Measurements from ENCODE around the gene SLC25A42. TPM values are rescaled to one million over a fixed set of nuclear protein-coding genes. Genes with fewer than 3 reads are reported as not detected.

Gene SLC25A42
- total RNA-seq, 2 donors from 2014 or later: 6.6 to 7.2 TPM

DNA sequence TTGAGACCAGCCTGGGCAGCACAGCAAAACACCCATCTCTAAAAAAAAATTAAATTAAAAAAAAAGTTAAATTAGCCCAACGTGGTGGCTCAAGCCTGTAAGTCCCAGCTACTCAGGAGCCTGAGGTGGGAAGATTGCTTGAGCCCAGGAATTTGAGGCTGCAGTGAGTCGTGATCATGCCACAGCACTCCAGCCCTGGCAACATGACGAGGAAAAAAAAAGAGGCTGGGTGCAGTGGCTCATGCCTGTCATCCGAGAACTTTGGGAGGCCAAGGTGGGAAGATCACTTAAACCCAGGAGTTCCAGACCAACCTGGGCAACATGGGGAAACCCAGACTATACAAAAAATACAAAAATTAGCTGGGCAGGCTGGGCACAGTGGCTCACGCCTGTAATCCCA lies 76.7 kb downstream of the SLC25A42 start:
- no peak overlapping the region for H3K4me3 ChIP-seq (ENCODE audit: low read length)
- TF ChIP-seq, protein P1, sequence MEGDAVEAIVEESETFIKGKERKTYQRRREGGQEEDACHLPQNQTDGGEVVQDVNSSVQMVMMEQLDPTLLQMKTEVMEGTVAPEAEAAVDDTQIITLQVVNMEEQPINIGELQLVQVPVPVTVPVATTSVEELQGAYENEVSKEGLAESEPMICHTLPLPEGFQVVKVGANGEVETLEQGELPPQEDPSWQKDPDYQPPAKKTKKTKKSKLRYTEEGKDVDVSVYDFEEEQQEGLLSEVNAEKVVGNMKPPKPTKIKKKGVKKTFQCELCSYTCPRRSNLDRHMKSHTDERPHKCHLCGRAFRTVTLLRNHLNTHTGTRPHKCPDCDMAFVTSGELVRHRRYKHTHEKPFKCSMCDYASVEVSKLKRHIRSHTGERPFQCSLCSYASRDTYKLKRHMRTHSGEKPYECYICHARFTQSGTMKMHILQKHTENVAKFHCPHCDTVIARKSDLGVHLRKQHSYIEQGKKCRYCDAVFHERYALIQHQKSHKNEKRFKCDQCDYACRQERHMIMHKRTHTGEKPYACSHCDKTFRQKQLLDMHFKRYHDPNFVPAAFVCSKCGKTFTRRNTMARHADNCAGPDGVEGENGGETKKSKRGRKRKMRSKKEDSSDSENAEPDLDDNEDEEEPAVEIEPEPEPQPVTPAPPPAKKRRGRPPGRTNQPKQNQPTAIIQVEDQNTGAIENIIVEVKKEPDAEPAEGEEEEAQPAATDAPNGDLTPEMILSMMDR (conservative IDR thresholded peaks at IDR 0.05): no peak
- Mint-ChIP-seq H3K27ac (no peak overlapping the region), H3K4me3 (no peak overlapping the region), H3K9me3 (no peaks in the 10 kb centered on the region), H3K27me3 (ENCODE audit: insufficient read depth) (peaks cover 30% of the 10 kb centered on the region), H3K36me3 (ENCODE audit: low read depth) (no peaks in the 10 kb centered on the region), H3K4me1 (peaks cover 11% of the 10 kb centered on the region)
- DNase-seq: peak; percentile 40
- H3K4me1 ChIP-seq (ENCODE audit: control insufficient read depth, insufficient read depth, low read length): no peaks in the 10 kb centered on the region
- H3K27ac ChIP-seq (ENCODE audit: low read depth, low read length): no peak overlapping the region
- no peaks in the 10 kb centered on the region for H3K9me3 ChIP-seq (ENCODE audit: control insufficient read depth, low read length)
- H3K9ac ChIP-seq (ENCODE audit: extremely low read depth, low read length, poor library complexity, severe bottlenecking): no peak overlapping the region
- H3K36me3 ChIP-seq (ENCODE audit: control insufficient read depth, insufficient read depth, low read length): no peaks in the 10 kb centered on the region
- 66 to 75% methylated on average over 5 of the region's 5 CpGs for WGBS, 2 experiments (ENCODE audit: insufficient coverage in 1 of 2, insufficient read length in 1 of 2)
- H3K27me3 ChIP-seq (ENCODE audit: control insufficient read depth, insufficient read depth, low read length, poor library complexity, severe bottlenecking): peaks cover 4% of the 10 kb centered on the region

DNA sequence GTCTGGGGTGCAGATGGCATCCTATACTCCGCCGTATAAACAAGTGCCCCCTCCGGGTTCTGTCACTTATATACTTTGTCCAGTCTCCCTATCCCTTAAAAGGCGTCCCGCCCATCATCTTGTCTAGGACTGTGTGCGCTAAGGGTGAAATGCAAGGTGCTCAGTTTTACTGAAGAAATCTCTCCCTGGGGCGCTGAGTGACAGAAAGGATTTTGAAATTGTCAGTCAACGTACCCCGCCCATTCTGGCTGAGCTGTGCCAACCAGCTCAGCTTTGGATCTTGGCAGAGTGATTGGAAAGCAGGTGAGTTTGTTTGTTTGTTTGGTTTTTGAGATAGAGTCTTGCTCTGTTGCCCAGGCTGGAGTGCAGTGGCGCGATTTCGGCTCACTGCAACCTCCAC lies 78.6 kb downstream of the SLC25A42 start:
- peaks cover 4% of the 10 kb centered on the region for H3K27me3 ChIP-seq (ENCODE audit: control insufficient read depth, insufficient read depth, low read length, poor library complexity, severe bottlenecking)
- 93% methylated on average over 9 to 12 of the region's 12 CpGs for WGBS, 2 experiments (ENCODE audit: insufficient coverage in 1 of 2, insufficient read length in 1 of 2)
- Mint-ChIP-seq H3K36me3 (ENCODE audit: low read depth) (no peaks in the 10 kb centered on the region), H3K27me3 (ENCODE audit: insufficient read depth) (peaks cover 24% of the 10 kb centered on the region), H3K4me3 (no peak overlapping the region), H3K4me1 (peaks cover 5% of the 10 kb centered on the region), H3K27ac (no peak overlapping the region), H3K9me3 (no peaks in the 10 kb centered on the region)
- H3K9me3 ChIP-seq (ENCODE audit: control insufficient read depth, low read length): no peaks in the 10 kb centered on the region
- no peaks in the 10 kb centered on the region for H3K4me1 ChIP-seq (ENCODE audit: control insufficient read depth, insufficient read depth, low read length)
- H3K4me3 ChIP-seq (ENCODE audit: low read length): no peak overlapping the region
- H3K9ac ChIP-seq (ENCODE audit: extremely low read depth, low read length, poor library complexity, severe bottlenecking): no peak overlapping the region
- TF ChIP-seq, protein P1 (conservative IDR thresholded peaks at IDR 0.05): no peak
- H3K36me3 ChIP-seq (ENCODE audit: control insufficient read depth, insufficient read depth, low read length): no peaks in the 10 kb centered on the region
- H3K27ac ChIP-seq (ENCODE audit: low read depth, low read length): no peak overlapping the region
- DNase-seq: peak; percentile 24

DNA sequence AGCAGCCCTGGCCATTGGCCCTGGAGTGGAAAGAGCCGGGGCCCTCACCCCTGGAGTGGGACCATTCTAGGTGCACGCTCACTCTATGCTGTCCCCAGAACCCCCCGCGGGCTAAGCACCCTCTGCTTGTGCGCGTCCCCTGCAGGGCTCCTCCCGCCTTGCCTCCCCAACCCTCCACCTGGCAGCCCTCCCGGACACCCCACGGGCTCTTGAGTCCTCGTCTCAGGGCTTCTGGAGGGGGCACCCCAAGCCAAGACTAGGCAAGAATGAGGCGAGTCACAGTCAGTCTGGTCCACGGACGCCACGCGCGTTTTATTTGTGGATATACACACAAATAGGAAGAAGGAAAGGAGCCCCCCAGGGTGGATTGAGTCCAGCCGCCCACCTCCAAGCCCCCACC lies 81.5 kb downstream of the SLC25A42 start:
- WGBS, 2 experiments (ENCODE audit: insufficient coverage in 1 of 2, insufficient read length in 1 of 2): 93 to 94% methylated on average over 7 to 17 of the region's 17 CpGs
- H3K27me3 Mint-ChIP-seq (ENCODE audit: insufficient read depth): peaks cover 18% of the 10 kb centered on the region
- H3K27ac Mint-ChIP-seq: no peak overlapping the region
- peaks cover 4% of the 10 kb centered on the region for H3K36me3 Mint-ChIP-seq (ENCODE audit: low read depth)
- H3K36me3 ChIP-seq (ENCODE audit: control insufficient read depth, insufficient read depth, low read length): no peaks in the 10 kb centered on the region
- H3K27me3 ChIP-seq (ENCODE audit: control insufficient read depth, insufficient read depth, low read length, poor library complexity, severe bottlenecking): peaks cover 4% of the 10 kb centered on the region
- H3K4me1 Mint-ChIP-seq: no peaks in the 10 kb centered on the region
- no peak overlapping the region for H3K4me3 Mint-ChIP-seq
- no peaks in the 10 kb centered on the region for H3K9me3 ChIP-seq (ENCODE audit: control insufficient read depth, low read length)
- DNase-seq: peak; percentile 37
- H3K4me3 ChIP-seq (ENCODE audit: low read length): no peak overlapping the region
- H3K27ac ChIP-seq (ENCODE audit: low read depth, low read length): no peak overlapping the region
- TF ChIP-seq, protein P1 (conservative IDR thresholded peaks at IDR 0.05): no peak
- no peaks in the 10 kb centered on the region for H3K4me1 ChIP-seq (ENCODE audit: control insufficient read depth, insufficient read depth, low read length)
- no peak overlapping the region for H3K9ac ChIP-seq (ENCODE audit: extremely low read depth, low read length, poor library complexity, severe bottlenecking)
- H3K9me3 Mint-ChIP-seq: no peaks in the 10 kb centered on the region
